ENCODE measurements around the gene SAMM50.

GRCh38 chr22:43990044-43990443 is 34.8 kb downstream of the SAMM50 start:
- TF ChIP-seq CTCF (IDR thresholded peaks at IDR 0.05; ENCODE audit: low read depth, low read length, poor library complexity, severe bottlenecking) (no peak), EZH2phosphoT487 (IDR thresholded peaks at IDR 0.05; ENCODE audit: borderline replicate concordance, low read length) (no peak)
